GM23338 (cell line): ENCODE results near the gene MPHOSPH6. TPM values are rescaled to one million over a fixed set of nuclear protein-coding genes. Genes with fewer than 3 reads are reported as not detected.

ENCODE experiments used
- ATAC-seq: fragments of 200-7000 bp; cut with Tn5 transposase; 3 replicates; pipeline ENCODE4 v1.9.1; 2020
- DNase-seq: peaks from one replicate; pipeline ENCODE4 v3.0.0-alpha.2; 2015; ENCODE audit warnings: low spot score
- H2AFZ ChIP-seq: fragments of 200-600 bp; sonication (generic); 2 replicates; pipeline ENCODE4 v1.8.0; 2016; ENCODE audit warnings: antibody characterized with exemption, mild to moderate bottlenecking, moderate library complexity
- H3F3A ChIP-seq: fragments of 200-600 bp; sonication (generic); replicated peaks from 2 replicates; pipeline ENCODE4 v1.8.0; 2017; ENCODE audit warnings: antibody characterized with exemption, mixed run types, low read depth
- H3K27ac ChIP-seq: fragments of 200-600 bp; sonication (generic); 2 replicates; pipeline ENCODE4 v1.6.1; 2016; ENCODE audit warnings: low read depth
- H3K27me3 ChIP-seq: fragments of 200-600 bp; sonication (generic); 2 replicates; pipeline ENCODE4 v1.8.0; 2016; ENCODE audit warnings: mild to moderate bottlenecking, mixed run types, moderate library complexity; ENCODE audit not compliant: insufficient read depth
- H3K36me3 ChIP-seq: fragments of 200-600 bp; sonication (generic); 2 replicates; pipeline ENCODE4 v1.8.0; 2016; ENCODE audit warnings: mild to moderate bottlenecking; ENCODE audit not compliant: insufficient read depth
- H3K4me1 ChIP-seq: fragments of 200-600 bp; sonication (generic); 2 replicates; pipeline ENCODE4 v1.8.0; 2016; ENCODE audit warnings: mild to moderate bottlenecking, moderate library complexity; ENCODE audit not compliant: insufficient read depth
- H3K4me2 ChIP-seq: fragments of 200-600 bp; sonication (generic); 2 replicates; pipeline ENCODE4 v1.7.1; 2017; ENCODE audit warnings: mixed run types
- H3K4me3 ChIP-seq: fragments of 200-600 bp; sonication (generic); 2 replicates; pipeline ENCODE4 v1.6.1; 2016; ENCODE audit warnings: mixed run types
- H3K79me2 ChIP-seq: fragments of 200-600 bp; sonication (generic); replicated peaks from 2 replicates; pipeline ENCODE4 v1.8.0; 2017; ENCODE audit warnings: mild to moderate bottlenecking; ENCODE audit not compliant: insufficient read depth
- H3K9me2 ChIP-seq: fragments of 200-600 bp; sonication (generic); 2 replicates; pipeline ENCODE4 v1.8.0; 2017; ENCODE audit not compliant: insufficient read depth
- H4K20me1 ChIP-seq: fragments of 200-600 bp; sonication (generic); replicated peaks from 2 replicates; pipeline ENCODE4 v1.8.0; 2017; ENCODE audit warnings: mild to moderate bottlenecking; ENCODE audit not compliant: insufficient read depth
- H3K27ac Mint-ChIP-seq: 2 replicates; pipeline ENCODE4 v1.8.0; 2020; ENCODE audit warnings: inconsistent platforms, mild to moderate bottlenecking, moderate library complexity, mixed read lengths
- H3K27me3 Mint-ChIP-seq: 3 replicates; pipeline ENCODE4 v1.8.0; 2022; ENCODE audit warnings: low read depth, mild to moderate bottlenecking, moderate library complexity, mixed read lengths, inconsistent platforms; ENCODE audit not compliant: insufficient read depth, poor library complexity
- H3K36me3 Mint-ChIP-seq: 3 replicates; pipeline ENCODE4 v1.8.0; 2021; ENCODE audit warnings: low read depth, mild to moderate bottlenecking, inconsistent platforms, moderate library complexity, mixed read lengths
- H3K4me1 Mint-ChIP-seq: 3 replicates; pipeline ENCODE4 v1.8.0; 2020; ENCODE audit warnings: mild to moderate bottlenecking, inconsistent platforms, mixed read lengths
- H3K4me3 Mint-ChIP-seq: 3 replicates; pipeline ENCODE4 v1.8.0; 2021; ENCODE audit warnings: moderate library complexity, mild to moderate bottlenecking, inconsistent platforms, mixed read lengths
- H3K9me3 Mint-ChIP-seq: 3 replicates; pipeline ENCODE4 v1.8.0; 2020; ENCODE audit warnings: moderate library complexity, mild to moderate bottlenecking, inconsistent platforms, mixed read lengths
- CREB1 ChIP-seq: fragments of 250-450 bp; sonication (Bioruptor Pico); IDR thresholded peaks from 2 replicates; pipeline ENCODE4 v1.5.0; 2020; ENCODE audit warnings: low read depth, mild to moderate bottlenecking, moderate library complexity
- EZH2 ChIP-seq: fragments of 200-600 bp; sonication (generic); IDR thresholded peaks from one replicate; pipeline ENCODE4 v1.8.0; 2017; ENCODE audit warnings: antibody characterized with exemption, mild to moderate bottlenecking, low read depth; ENCODE audit not compliant: unreplicated experiment
- EZH2phosphoT487 ChIP-seq: fragments of 200-600 bp; sonication (generic); IDR thresholded peaks from one replicate; pipeline ENCODE4 v1.8.1; 2018; ENCODE audit warnings: antibody characterized with exemption; ENCODE audit not compliant: unreplicated experiment
- JUNB ChIP-seq: IDR thresholded peaks from one replicate; pipeline ENCODE4 v1.6.1; 2016; ENCODE audit warnings: antibody characterized with exemption; ENCODE audit not compliant: unreplicated experiment
- POLR2AphosphoS5 ChIP-seq: IDR thresholded peaks from 2 replicates; pipeline ENCODE4 v1.6.1; 2016; ENCODE audit warnings: antibody characterized with exemption, low read depth
- STAT1 ChIP-seq: IDR thresholded peaks from one replicate; pipeline ENCODE4 v1.6.1; 2016; ENCODE audit warnings: antibody characterized with exemption; ENCODE audit not compliant: unreplicated experiment
- ZNF331 ChIP-seq: fragments of 250-450 bp; sonication (Bioruptor Pico); IDR thresholded peaks from 2 replicates; pipeline ENCODE4 v1.5.0; 2020; ENCODE audit warnings: low read depth, mild to moderate bottlenecking, moderate library complexity
- polyA plus RNA-seq: library from polyadenylated mRNA; unstranded; fragments of >200 nt; fragmentation: Nextera tagmentation; extraction: Ambion mirVana; gene quantifications from 2 replicates; pipeline ENCODE4 v1.2.1, GENCODE V29; 2016
- total RNA-seq: library from RNA; depleted of rRNA; stranded (reverse); fragments of >200 nt; shearing (Covaris generic); gene quantifications from 2 replicates; pipeline ENCODE4 v1.2.3, GENCODE V29; 2014
- TF ChIP-seq, protein P1 (sequence below), 2 experiments: fragments of 200-600 bp in 1 of 2; sonication (generic) in 1 of 2; conservative IDR thresholded peaks; 2 replicates each; pipeline versions ENCODE4 v1.5.1 to v1.6.1; 2016 to 2017; ENCODE audit warnings: antibody characterized with exemption in 2 of 2, low read depth in 2 of 2, mild to moderate bottlenecking in 2 of 2, moderate library complexity in 1 of 2
- TF ChIP-seq, protein P2 (sequence below): IDR thresholded peaks from 2 replicates; pipeline ENCODE4 v1.6.1; 2016; ENCODE audit warnings: antibody characterized with exemption
- TF ChIP-seq, protein P3 (sequence below): fragments of 250-450 bp; sonication (Bioruptor Pico); IDR thresholded peaks from 2 replicates; pipeline ENCODE4 v1.5.0; 2020; ENCODE audit warnings: mild to moderate bottlenecking, moderate library complexity

Gene MPHOSPH6
- total and polyA plus RNA-seq, 2 experiments from 2014 or later, result 40.8 to 94.7 TPM

DNA sequence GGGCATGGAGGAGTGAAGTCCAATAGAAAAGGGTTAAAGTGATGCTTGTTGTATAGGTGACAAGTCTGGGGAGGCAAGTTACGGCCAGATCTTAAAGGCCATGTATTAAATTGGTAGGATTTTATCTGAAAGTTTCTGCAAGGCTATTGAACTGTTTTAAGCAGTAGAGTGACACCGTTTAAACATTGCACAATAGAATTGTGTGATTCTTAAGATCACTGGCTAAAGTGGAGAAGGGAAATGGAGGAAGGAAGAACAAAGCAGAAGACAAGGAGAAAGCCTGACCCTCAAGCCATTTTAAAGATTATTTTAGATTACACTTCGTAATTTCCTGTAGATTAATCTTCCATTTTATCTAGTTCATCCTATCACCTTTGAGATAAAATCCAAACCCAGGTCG is 5.6 kb upstream of the MPHOSPH6 start:
- ATAC-seq (no peak), DNase-seq (no peak)
- TF ChIP-seq EZH2phosphoT487, result no peak
- TF ChIP-seq, protein P1, sequence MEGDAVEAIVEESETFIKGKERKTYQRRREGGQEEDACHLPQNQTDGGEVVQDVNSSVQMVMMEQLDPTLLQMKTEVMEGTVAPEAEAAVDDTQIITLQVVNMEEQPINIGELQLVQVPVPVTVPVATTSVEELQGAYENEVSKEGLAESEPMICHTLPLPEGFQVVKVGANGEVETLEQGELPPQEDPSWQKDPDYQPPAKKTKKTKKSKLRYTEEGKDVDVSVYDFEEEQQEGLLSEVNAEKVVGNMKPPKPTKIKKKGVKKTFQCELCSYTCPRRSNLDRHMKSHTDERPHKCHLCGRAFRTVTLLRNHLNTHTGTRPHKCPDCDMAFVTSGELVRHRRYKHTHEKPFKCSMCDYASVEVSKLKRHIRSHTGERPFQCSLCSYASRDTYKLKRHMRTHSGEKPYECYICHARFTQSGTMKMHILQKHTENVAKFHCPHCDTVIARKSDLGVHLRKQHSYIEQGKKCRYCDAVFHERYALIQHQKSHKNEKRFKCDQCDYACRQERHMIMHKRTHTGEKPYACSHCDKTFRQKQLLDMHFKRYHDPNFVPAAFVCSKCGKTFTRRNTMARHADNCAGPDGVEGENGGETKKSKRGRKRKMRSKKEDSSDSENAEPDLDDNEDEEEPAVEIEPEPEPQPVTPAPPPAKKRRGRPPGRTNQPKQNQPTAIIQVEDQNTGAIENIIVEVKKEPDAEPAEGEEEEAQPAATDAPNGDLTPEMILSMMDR (conservative IDR thresholded peaks at IDR 0.05; ENCODE audit: low read depth in 2 of 2), result no peak
- TF ChIP-seq CREB1 (CRISPR knock-in tag), result no peak
- TF ChIP-seq EZH2, result no peak
- TF ChIP-seq, protein P2, sequence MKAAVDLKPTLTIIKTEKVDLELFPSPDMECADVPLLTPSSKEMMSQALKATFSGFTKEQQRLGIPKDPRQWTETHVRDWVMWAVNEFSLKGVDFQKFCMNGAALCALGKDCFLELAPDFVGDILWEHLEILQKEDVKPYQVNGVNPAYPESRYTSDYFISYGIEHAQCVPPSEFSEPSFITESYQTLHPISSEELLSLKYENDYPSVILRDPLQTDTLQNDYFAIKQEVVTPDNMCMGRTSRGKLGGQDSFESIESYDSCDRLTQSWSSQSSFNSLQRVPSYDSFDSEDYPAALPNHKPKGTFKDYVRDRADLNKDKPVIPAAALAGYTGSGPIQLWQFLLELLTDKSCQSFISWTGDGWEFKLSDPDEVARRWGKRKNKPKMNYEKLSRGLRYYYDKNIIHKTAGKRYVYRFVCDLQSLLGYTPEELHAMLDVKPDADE, result no peak
- TF ChIP-seq STAT1, result no peak
- TF ChIP-seq POLR2AphosphoS5, result no peak
- TF ChIP-seq ZNF331 (CRISPR knock-in tag), result no peak
- TF ChIP-seq, protein P3, sequence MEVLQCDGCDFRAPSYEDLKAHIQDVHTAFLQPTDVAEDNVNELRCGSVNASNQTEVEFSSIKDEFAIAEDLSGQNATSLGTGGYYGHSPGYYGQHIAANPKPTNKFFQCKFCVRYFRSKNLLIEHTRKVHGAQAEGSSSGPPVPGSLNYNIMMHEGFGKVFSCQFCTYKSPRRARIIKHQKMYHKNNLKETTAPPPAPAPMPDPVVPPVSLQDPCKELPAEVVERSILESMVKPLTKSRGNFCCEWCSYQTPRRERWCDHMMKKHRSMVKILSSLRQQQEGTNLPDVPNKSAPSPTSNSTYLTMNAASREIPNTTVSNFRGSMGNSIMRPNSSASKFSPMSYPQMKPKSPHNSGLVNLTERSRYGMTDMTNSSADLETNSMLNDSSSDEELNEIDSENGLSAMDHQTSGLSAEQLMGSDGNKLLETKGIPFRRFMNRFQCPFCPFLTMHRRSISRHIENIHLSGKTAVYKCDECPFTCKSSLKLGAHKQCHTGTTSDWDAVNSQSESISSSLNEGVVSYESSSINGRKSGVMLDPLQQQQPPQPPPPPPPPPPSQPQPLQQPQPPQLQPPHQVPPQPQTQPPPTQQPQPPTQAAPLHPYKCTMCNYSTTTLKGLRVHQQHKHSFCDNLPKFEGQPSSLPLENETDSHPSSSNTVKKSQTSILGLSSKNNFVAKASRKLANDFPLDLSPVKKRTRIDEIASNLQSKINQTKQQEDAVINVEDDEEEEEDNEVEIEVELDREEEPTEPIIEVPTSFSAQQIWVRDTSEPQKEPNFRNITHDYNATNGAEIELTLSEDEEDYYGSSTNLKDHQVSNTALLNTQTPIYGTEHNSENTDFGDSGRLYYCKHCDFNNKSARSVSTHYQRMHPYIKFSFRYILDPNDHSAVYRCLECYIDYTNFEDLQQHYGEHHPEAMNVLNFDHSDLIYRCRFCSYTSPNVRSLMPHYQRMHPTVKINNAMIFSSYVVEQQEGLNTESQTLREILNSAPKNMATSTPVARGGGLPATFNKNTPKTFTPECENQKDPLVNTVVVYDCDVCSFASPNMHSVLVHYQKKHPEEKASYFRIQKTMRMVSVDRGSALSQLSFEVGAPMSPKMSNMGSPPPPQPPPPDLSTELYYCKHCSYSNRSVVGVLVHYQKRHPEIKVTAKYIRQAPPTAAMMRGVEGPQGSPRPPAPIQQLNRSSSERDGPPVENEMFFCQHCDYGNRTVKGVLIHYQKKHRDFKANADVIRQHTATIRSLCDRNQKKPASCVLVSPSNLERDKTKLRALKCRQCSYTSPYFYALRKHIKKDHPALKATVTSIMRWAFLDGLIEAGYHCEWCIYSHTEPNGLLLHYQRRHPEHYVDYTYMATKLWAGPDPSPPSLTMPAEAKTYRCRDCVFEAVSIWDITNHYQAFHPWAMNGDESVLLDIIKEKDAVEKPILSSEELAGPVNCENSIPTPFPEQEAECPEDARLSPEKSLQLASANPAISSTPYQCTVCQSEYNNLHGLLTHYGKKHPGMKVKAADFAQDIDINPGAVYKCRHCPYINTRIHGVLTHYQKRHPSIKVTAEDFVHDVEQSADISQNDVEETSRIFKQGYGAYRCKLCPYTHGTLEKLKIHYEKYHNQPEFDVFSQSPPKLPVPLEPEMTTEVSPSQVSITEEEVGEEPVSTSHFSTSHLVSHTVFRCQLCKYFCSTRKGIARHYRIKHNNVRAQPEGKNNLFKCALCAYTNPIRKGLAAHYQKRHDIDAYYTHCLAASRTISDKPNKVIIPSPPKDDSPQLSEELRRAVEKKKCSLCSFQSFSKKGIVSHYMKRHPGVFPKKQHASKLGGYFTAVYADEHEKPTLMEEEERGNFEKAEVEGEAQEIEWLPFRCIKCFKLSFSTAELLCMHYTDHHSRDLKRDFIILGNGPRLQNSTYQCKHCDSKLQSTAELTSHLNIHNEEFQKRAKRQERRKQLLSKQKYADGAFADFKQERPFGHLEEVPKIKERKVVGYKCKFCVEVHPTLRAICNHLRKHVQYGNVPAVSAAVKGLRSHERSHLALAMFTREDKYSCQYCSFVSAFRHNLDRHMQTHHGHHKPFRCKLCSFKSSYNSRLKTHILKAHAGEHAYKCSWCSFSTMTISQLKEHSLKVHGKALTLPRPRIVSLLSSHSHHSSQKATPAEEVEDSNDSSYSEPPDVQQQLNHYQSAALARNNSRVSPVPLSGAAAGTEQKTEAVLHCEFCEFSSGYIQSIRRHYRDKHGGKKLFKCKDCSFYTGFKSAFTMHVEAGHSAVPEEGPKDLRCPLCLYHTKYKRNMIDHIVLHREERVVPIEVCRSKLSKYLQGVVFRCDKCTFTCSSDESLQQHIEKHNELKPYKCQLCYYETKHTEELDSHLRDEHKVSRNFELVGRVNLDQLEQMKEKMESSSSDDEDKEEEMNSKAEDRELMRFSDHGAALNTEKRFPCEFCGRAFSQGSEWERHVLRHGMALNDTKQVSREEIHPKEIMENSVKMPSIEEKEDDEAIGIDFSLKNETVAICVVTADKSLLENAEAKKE (CRISPR knock-in tag), result no peak
- no peak for TF ChIP-seq JUNB
- Mint-ChIP-seq H3K4me1 (peaks cover 4% of the 10 kb centered on the region; the same call in 2 of the 3 replicates), H3K9me3 (no peaks in the 10 kb centered on the region), H3K4me3 (no peak overlapping the region), H3K36me3 (no peaks in the 10 kb centered on the region), H3K27me3 (peaks cover 3% of the 10 kb centered on the region), H3K27ac (no peak overlapping the region)
- no peaks in the 10 kb centered on the region for H3K9me2 ChIP-seq
- H3K4me3 ChIP-seq, result no peak overlapping the region
- no peaks in the 10 kb centered on the region for H4K20me1 ChIP-seq
- no peaks in the 10 kb centered on the region for H3K4me1 ChIP-seq
- no peaks in the 10 kb centered on the region for H3F3A ChIP-seq
- no peaks in the 10 kb centered on the region for H3K36me3 ChIP-seq
- no peak overlapping the region for H3K27ac ChIP-seq
- H2AFZ ChIP-seq, result no peak overlapping the region
- no peak overlapping the region for H3K4me2 ChIP-seq
- no peaks in the 10 kb centered on the region for H3K79me2 ChIP-seq
- H3K27me3 ChIP-seq, result peaks cover 16% of the 10 kb centered on the region
